ENCODE data around the gene TNFRSF1B. TPM values are rescaled to one million over a fixed set of nuclear protein-coding genes. Genes with fewer than 3 reads are reported as not detected.

Gene TNFRSF1B
- total RNA-seq, 1 experiment from 2014 or later = not detected

GRCh38 chr1:12204754-12205658, 38.2 kb downstream of the TNFRSF1B start:
- Histone ChIP-seq H3K4me1 (ENCODE audit: insufficient read depth, low read length, poor library complexity, severe bottlenecking) (no peaks in the 10 kb centered on the region), H3K27me3 (replicated peaks; ENCODE audit: insufficient read depth, low read depth, low read length, poor library complexity) (no peaks in the 10 kb centered on the region), H3K9me3 (ENCODE audit: low read depth, low read length, poor library complexity, severe bottlenecking) (no peaks in the 10 kb centered on the region), H3K27ac (ENCODE audit: low read depth, low read length, poor library complexity, severe bottlenecking) (no peak overlapping the region), H3K36me3 (ENCODE audit: insufficient read depth, low read length, poor library complexity, severe bottlenecking) (no peaks in the 10 kb centered on the region), H3K4me3 (ENCODE audit: low read depth, low read length, poor library complexity, severe bottlenecking) (no peak overlapping the region)
- ChIA-PET CTCF (no interaction called here), POLR2A (ENCODE audit: low non-redundant PET) (no interaction called here)
- no peak for TF ChIP-seq CTCF (conservative IDR thresholded peaks at IDR 0.05; ENCODE audit: low read depth, low read length)
- no peak for TF ChIP-seq EZH2 (IDR thresholded peaks at IDR 0.05; ENCODE audit: borderline replicate concordance, low read depth, low read length, poor library complexity, severe bottlenecking)
- BruUV-seq (replicated peaks) = no TSS peak
- DNase-seq (ENCODE audit: low spot score) = no peak
- intact Hi-C loops (cut with micrococcal nuclease; ENCODE audit: unreplicated experiment) = loop anchor here (1.0 kb wide), 1 partner anchor 14 kb away; no protein-coding TSS in a partner anchor

- CTCF ChIA-PET = no interaction called here
- POLR2A ChIA-PET (ENCODE audit: low non-redundant PET) = no interaction called here
Measured at GRCh38 chr1:12206238-12206637, 39.4 kb downstream of the TNFRSF1B start.

GRCh38 chr1:12206792-12207424, 40.1 kb downstream of the TNFRSF1B start:
- Histone ChIP-seq H3K4me3 (ENCODE audit: low read depth, low read length, poor library complexity, severe bottlenecking) (no peak overlapping the region), H3K4me1 (ENCODE audit: insufficient read depth, low read length, poor library complexity, severe bottlenecking) (no peaks in the 10 kb centered on the region), H3K27ac (ENCODE audit: low read depth, low read length, poor library complexity, severe bottlenecking) (no peak overlapping the region), H3K27me3 (replicated peaks; ENCODE audit: insufficient read depth, low read depth, low read length, poor library complexity) (no peaks in the 10 kb centered on the region), H3K9me3 (ENCODE audit: low read depth, low read length, poor library complexity, severe bottlenecking) (no peaks in the 10 kb centered on the region), H3K36me3 (ENCODE audit: insufficient read depth, low read length, poor library complexity, severe bottlenecking) (no peaks in the 10 kb centered on the region)
- no peak for DNase-seq (ENCODE audit: low spot score)
- CTCF ChIA-PET = no interaction called here
- intact Hi-C loops (cut with micrococcal nuclease; ENCODE audit: unreplicated experiment) = no loop called here
- BruUV-seq (replicated peaks) = no TSS peak
- POLR2A ChIA-PET (ENCODE audit: low non-redundant PET) = no interaction called here
- TF ChIP-seq CTCF (conservative IDR thresholded peaks at IDR 0.05; ENCODE audit: low read depth, low read length) (no peak), EZH2 (IDR thresholded peaks at IDR 0.05; ENCODE audit: borderline replicate concordance, low read depth, low read length, poor library complexity, severe bottlenecking) (no peak)

More at GRCh38 chr1:12206238-12206637, 39.4 kb downstream of the TNFRSF1B start:
- Histone ChIP-seq H3K4me3 (ENCODE audit: low read depth, low read length, poor library complexity, severe bottlenecking) (no peak overlapping the region), H3K27ac (ENCODE audit: low read depth, low read length, poor library complexity, severe bottlenecking) (no peak overlapping the region), H3K27me3 (replicated peaks; ENCODE audit: insufficient read depth, low read depth, low read length, poor library complexity) (no peaks in the 10 kb centered on the region), H3K9me3 (ENCODE audit: low read depth, low read length, poor library complexity, severe bottlenecking) (no peaks in the 10 kb centered on the region), H3K36me3 (ENCODE audit: insufficient read depth, low read length, poor library complexity, severe bottlenecking) (no peaks in the 10 kb centered on the region), H3K4me1 (ENCODE audit: insufficient read depth, low read length, poor library complexity, severe bottlenecking) (no peaks in the 10 kb centered on the region)
- no peak for DNase-seq (ENCODE audit: low spot score)
- intact Hi-C loops (cut with micrococcal nuclease; ENCODE audit: unreplicated experiment) = no loop called here
- TF ChIP-seq CTCF (conservative IDR thresholded peaks at IDR 0.05; ENCODE audit: low read depth, low read length) (no peak), EZH2 (IDR thresholded peaks at IDR 0.05; ENCODE audit: borderline replicate concordance, low read depth, low read length, poor library complexity, severe bottlenecking) (no peak)
- BruUV-seq (replicated peaks) = no TSS peak
